Mesothelial cell of epicardium (in vitro differentiated cells): ENCODE results near the gene SLC13A4. TPM values are rescaled to one million over a fixed set of nuclear protein-coding genes. Genes with fewer than 3 reads are reported as not detected.
A peak's percentile ranks its signal among the peaks of the same experiment; 100 is the strongest.

Source experiments
- DNase-seq, 2 experiments: peaks; one replicate each; pipeline ENCODE4 v3.0.0; 2021; ENCODE audit warnings: low spot score in 2 of 2; ENCODE audit not compliant: unreplicated experiment in 2 of 2
- H3K27ac Mint-ChIP-seq: 2 replicates; pipeline ENCODE4 v1.8.0; 2021; ENCODE audit warnings: mixed read lengths
- H3K27me3 Mint-ChIP-seq: 2 replicates; pipeline ENCODE4 v1.8.0; 2021; ENCODE audit warnings: low read depth, mixed read lengths
- H3K36me3 Mint-ChIP-seq: 2 replicates; pipeline ENCODE4 v1.8.0; 2021; ENCODE audit warnings: mixed read lengths
- H3K4me1 Mint-ChIP-seq: 2 replicates; pipeline ENCODE4 v1.8.0; 2021; ENCODE audit warnings: mixed read lengths
- H3K4me3 Mint-ChIP-seq: 2 replicates; pipeline ENCODE4 v1.8.0; 2021; ENCODE audit warnings: mild to moderate bottlenecking, moderate library complexity, mixed read lengths
- H3K9me3 Mint-ChIP-seq: 2 replicates; pipeline ENCODE4 v1.8.0; 2021; ENCODE audit warnings: mixed read lengths
- CTCF ChIP-seq: fragments of 200-600 bp; sonication (generic); IDR thresholded peaks from one replicate; pipeline ENCODE4 v1.5.0; 2021; ENCODE audit warnings: antibody characterized with exemption; ENCODE audit not compliant: unreplicated experiment
- total RNA-seq: library from RNA; stranded (reverse); gene quantifications from 3 replicates; pipeline ENCODE4 v1.2.1, GENCODE V29; 2021

Gene SLC13A4
- total RNA-seq, 1 donor from 2014 or later: not detected

- Mint-ChIP-seq H3K9me3 (no peaks in the 10 kb centered on the region), H3K4me1 (peaks cover 20% of the 10 kb centered on the region), H3K36me3 (peaks cover 1% of the 10 kb centered on the region), H3K4me3 (no peak overlapping the region), H3K27ac (peak overlapping the region; percentile 9), H3K27me3 (no peaks in the 10 kb centered on the region)
- TF ChIP-seq CTCF: no peak
- DNase-seq: no peak
These were observed 74.5 kb downstream of the SLC13A4 start for GRCh38 chr7:135653340-135654080.

- TF ChIP-seq CTCF: no peak
These were observed 77.0 kb downstream of the SLC13A4 start for GRCh38 chr7:135650831-135651573.

GRCh38 chr7:135648235-135648634 lies 79.8 kb downstream of the SLC13A4 start:
- H3K4me3 Mint-ChIP-seq: no peak overlapping the region
- H3K36me3 Mint-ChIP-seq: peaks cover 14% of the 10 kb centered on the region
- no peaks in the 10 kb centered on the region for H3K27me3 Mint-ChIP-seq
- no peak for TF ChIP-seq CTCF
- no peak for DNase-seq
- no peak overlapping the region for H3K27ac Mint-ChIP-seq
- no peaks in the 10 kb centered on the region for H3K9me3 Mint-ChIP-seq
- H3K4me1 Mint-ChIP-seq: peaks cover 26% of the 10 kb centered on the region

More at GRCh38 chr7:135650831-135651573, 77.0 kb downstream of the SLC13A4 start:
- Mint-ChIP-seq H3K27me3 (no peaks in the 10 kb centered on the region), H3K9me3 (no peaks in the 10 kb centered on the region), H3K36me3 (peaks cover 6% of the 10 kb centered on the region), H3K4me1 (peaks cover 16% of the 10 kb centered on the region), H3K4me3 (peak overlapping the region; percentile 9), H3K27ac (peak overlapping the region; percentile 74)
- no peak for DNase-seq

GRCh38 chr7:135647755-135648154 lies 80.2 kb downstream of the SLC13A4 start:
- H3K4me3 Mint-ChIP-seq: no peak overlapping the region
- DNase-seq: no peak
- H3K36me3 Mint-ChIP-seq: peaks cover 14% of the 10 kb centered on the region
- no peaks in the 10 kb centered on the region for H3K9me3 Mint-ChIP-seq
- H3K4me1 Mint-ChIP-seq: peaks cover 22% of the 10 kb centered on the region
- no peak for TF ChIP-seq CTCF
- H3K27me3 Mint-ChIP-seq: no peaks in the 10 kb centered on the region
- H3K27ac Mint-ChIP-seq: no peak overlapping the region

GRCh38 chr7:135645296-135645904 lies 82.6 kb downstream of the SLC13A4 start:
- peak; percentile 43 for TF ChIP-seq CTCF
- Mint-ChIP-seq H3K27ac (no peak overlapping the region), H3K9me3 (no peaks in the 10 kb centered on the region), H3K27me3 (no peaks in the 10 kb centered on the region), H3K36me3 (peaks cover 25% of the 10 kb centered on the region), H3K4me1 (peaks cover 14% of the 10 kb centered on the region), H3K4me3 (no peak overlapping the region)
- DNase-seq: no peak
